HG02970 (cell line): ENCODE data around the gene EBF4.

Experiments
- ATAC-seq: cut with Tn5 transposase; IDR thresholded peaks from one replicate; pipeline ENCODE4 v1.9.1; 2021; ENCODE audit warnings: mild to moderate bottlenecking, moderate library complexity, moderate number of reproducible peaks; ENCODE audit not compliant: unreplicated experiment, low FRiP score

The EBF4 gene, protein sequence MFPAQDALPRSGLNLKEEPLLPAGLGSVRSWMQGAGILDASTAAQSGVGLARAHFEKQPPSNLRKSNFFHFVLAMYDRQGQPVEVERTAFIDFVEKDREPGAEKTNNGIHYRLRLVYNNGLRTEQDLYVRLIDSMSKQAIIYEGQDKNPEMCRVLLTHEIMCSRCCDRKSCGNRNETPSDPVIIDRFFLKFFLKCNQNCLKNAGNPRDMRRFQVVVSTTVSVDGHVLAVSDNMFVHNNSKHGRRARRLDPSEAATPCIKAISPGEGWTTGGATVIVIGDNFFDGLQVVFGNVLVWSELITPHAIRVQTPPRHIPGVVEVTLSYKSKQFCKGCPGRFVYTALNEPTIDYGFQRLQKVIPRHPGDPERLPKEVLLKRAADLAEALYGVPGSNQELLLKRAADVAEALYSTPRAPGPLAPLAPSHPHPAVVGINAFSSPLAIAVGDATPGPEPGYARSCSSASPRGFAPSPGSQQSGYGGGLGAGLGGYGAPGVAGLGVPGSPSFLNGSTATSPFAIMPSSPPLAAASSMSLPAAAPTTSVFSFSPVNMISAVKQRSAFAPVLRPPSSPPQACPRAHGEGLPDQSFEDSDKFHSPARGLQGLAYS

DNA sequence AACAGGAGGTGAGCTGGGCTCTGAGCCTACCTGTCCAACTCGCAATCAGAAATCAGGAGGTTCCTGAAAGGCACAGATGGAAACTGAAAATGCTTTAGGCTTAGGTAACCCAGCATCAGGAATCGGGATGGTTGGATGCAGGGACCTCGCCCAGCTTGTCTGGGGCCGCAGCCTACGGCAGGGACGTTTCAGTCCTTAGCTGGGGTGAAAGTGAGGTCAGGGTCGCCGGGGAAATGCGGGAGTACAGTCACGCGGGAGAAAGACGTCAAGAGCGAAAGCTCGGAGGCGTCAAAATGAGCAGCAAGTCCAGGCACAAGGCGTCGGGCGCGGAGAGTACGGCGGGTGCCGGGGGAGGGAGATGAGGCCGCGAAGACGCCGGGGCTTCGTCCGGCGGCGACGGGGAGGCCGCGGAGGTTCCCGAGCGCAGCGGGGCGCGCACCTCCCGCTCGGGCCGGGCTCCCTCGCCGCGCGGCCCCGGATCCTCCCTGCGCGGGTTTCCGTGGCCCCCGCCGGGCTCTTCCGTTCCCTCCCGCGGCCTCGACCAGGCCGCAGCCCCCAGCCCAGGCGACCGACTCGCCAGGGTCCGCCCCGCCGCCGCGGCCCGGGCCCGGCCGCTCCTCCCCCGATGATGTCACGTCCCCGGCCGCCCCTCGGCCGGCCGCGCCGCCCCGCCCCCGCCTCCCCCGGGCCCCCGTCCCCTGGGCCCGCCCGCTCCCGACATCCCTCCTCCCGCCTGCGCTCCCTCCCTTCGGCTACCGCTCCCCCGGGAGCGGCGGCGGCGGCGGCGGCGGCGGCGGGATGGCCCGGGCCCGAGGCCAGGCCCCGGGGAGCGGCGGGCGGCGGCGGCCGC, at the start of gene EBF4:
Gene EBF4 (plus strand): TSS at position 745 of the 850 bp plus-strand sequence. CDS start 866 bp downstream, outside the sequence.
- ATAC-seq, result no peak

DNA sequence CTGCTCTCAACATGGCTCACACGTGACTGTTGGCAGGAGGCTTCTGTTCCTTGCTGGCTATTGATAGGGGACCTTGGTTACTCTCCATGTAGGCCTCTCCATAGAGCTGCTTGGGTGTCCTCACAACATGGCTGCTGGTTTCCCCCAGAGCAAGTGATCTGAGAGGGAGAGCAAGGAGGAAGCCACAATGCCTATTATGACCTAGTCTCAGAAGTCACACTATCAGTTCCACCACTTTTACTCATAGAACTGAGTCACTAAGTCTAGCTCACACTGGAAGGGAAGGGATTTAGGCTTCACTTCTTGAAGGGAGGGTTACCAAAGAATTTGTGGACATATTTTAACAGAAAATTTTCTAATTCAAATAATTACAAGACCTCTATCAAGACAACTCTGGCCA, 48.9 kb upstream of the EBF4 start:
- no peak for ATAC-seq

DNA sequence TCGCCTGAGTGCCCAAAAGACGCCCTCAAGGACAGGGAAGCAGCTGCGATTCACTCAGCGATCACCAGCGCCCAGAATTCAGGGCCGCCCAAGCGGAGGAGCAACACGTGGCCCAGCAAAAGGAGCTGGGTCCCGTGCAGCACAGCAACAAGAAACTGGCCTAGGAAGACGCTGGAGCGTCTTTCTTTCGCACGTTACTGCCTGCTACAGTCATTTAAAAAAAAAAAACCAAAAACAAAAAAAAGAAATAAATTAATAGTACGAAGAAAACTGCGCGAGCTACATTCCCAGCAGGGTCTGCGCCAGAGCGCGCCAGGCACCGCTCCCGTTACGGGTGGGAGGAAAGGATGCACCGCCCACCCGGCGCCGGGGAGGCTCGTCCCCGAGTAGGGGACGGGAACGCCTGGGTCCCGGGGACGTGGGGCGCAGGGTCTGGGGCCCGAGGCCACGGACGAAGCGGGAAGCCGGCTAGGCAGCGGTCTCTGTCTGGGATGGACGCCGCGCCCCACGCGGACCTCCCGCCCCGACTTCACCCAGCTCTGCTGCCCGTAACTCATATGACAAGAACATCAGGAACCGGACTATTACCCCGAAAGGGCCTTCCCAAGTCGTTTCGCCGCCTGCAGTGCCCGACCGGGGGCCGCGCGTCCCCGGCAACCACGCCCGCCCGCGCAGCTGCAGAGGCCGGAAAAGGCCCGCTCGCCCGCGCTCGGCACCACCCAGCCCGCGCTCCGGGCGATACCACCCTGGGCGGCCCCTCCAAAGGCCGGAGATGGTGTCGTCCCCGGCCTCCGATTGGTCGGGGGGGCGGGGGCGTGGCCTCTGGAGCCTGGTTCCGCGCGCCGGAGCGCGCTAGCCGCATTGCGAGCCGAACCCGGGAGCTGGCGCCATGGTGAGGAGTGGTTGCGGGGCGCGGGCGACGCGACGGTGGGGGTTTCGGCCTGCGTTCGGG, 40.5 kb upstream of the EBF4 start, which contains the start of gene NOP56:
Gene NOP56 (plus strand): TSS at position 861 of the 952 bp plus-strand sequence. CDS start 29 bp downstream, at position 890.
- ATAC-seq, result peak; percentile 78

DNA sequence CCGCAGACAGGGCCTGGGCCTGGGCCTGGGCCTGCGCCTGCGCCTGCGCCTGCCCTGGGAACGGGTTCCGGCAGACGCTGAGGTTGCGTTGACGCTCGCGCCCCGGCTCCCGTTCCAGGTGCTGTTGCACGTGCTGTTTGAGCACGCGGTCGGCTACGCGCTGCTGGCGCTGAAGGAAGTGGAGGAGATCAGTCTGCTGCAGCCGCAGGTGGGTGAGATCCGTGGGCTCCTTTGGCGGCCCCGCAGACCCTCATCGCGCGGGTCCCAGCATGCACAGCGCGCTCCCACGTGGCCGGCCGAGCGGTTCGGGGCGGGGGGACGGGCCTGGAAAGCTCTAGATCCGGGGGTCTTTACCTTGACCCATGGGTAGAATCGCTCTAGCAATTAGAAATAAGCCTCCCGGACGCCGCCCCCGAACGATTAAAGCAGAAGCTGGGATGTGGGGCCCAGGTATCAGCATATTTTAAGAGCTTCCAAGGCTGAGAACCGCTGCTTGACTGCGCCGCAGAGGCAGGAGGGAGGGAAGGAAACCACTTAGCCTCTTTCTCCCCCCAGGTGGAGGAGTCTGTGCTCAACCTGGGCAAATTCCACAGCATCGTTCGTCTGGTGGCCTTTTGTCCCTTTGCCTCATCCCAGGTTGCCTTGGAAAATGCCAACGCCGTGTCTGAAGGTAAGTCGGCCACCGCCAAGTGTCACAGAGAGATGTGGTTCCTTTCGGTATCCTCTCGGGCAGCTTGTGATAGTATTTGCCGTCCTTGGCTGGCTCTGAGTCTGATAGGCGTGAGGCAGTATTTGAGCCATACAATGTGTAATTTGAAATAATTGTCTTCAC, 39.6 kb upstream of the EBF4 start:
- peak; percentile 35 for ATAC-seq

DNA sequence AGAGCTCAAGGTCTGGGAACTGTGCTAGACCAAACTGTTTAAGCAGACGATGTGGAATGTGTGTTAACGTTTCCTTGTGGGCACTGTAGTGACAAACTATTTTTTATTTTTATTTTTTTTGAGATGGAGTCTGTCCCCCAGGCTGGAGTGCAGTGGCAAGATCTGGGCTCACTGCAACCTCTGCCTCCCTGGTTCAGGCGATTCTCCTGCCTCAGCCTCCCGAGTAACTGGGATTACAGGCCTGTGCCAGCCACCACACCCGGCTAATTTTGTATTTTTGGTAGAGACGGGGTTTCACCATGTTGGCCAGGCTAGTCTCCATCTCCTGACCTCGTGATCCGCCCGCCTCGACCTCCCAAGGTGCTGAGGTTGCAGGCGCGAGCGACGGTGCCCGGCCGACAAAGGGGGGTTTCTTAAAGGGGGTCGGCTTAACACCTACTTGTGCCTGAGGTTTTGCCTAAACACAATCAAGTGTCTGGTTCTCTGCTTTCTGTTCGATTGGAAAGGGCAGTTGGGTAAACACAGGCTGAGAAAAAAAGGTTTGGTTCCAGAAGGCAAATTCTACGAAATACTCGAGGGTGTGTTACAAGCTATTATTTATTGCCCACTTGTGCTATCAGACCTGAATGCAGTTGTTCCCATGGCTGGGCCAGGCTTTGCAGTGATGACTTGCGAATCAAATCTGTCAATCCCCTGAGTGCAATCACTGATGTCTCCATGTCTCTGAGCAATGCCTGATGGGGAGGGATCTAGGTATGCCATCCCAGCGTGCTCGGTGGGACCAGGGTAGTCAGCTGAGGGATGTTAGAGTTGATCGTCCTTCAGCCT, 38.8 kb upstream of the EBF4 start:
- no peak for ATAC-seq

DNA sequence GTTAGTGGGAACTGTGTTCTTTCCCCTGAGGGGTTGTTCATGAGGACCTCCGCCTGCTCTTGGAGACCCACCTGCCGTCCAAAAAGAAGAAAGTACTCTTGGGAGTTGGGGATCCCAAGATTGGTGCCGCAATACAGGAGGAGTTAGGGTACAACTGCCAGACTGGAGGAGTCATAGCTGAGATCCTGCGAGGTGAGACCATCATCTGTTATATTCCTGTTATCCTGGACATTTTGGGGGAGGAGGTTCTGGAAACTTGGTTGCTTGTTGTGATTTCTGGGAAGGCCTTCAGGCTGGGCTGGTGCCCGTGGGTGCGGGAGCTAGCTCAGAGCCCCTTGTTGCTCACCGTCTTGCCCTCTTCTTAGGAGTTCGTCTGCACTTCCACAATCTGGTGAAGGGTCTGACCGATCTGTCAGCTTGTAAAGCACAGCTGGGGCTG, 38.2 kb upstream of the EBF4 start:
- ATAC-seq, result no peak

DNA sequence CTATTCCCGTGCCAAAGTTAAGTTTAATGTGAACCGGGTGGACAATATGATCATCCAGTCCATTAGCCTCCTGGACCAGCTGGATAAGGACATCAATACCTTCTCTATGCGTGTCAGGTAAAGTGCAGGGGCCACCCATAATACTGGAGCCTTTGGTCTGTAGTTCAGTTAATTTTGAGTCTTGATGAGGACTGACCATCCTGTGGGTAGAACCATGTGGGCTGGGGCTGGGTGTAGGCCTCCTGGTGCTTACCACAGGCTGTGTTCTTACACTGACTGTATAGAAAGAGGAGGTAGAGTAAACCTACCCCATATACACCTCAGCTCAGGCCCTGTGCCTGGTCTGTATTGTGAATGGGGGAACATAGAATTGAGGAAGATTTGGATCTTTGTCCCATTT, 37.7 kb upstream of the EBF4 start:
- ATAC-seq, result no peak

DNA sequence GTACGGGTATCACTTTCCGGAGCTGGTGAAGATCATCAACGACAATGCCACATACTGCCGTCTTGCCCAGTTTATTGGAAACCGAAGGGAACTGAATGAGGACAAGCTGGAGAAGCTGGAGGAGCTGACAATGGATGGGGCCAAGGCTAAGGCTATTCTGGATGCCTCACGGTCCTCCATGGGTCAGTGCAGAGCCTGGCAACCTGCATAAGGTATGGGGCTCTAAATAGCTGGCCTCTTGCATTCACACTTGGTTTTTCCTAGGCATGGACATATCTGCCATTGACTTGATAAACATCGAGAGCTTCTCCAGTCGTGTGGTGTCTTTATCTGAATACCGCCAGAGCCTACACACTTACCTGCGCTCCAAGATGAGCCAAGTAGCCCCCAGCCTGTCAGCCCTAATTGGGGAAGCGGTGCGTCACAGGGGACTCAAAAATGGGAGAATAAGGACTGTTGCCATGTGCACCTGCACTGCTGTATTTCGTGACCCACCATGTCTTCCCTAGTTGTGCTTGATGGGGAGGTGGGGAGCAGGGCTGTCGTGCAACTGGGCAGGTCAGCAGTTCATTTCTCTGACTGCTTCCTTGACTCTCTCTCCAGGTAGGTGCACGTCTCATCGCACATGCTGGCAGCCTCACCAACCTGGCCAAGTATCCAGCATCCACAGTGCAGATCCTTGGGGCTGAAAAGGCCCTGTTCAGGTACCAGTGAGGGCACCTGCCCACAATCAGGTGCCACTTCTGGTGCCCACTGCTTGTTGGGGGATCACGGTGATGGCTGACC, 37.1 kb upstream of the EBF4 start:
- no peak for ATAC-seq

DNA sequence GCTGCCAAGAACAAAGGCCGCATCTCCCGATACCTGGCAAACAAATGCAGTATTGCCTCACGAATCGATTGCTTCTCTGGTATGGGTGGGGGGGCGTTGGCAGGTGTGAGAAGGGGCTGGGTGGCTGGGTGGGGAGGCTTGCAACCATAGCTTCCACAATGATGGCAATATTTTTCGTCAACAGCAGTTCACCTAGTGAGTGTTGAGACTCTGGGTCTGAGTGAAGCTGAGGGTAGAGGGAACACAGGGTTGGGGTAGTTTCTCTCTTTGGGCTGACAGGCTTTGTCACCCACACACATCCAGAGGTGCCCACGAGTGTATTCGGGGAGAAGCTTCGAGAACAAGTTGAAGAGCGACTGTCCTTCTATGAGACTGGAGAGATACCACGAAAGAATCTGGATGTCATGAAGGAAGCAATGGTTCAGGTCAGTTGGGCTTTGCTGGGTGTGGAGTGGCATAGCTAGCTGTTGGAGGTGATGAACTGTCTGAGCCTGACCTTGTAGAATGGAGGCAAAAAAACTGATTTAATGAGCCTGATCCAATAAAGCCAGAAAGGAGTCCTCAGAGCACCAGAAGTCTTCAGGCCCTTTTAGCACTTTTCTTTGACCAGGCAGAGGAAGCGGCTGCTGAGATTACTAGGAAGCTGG, 36.0 kb upstream of the EBF4 start:
- ATAC-seq, result no peak

DNA sequence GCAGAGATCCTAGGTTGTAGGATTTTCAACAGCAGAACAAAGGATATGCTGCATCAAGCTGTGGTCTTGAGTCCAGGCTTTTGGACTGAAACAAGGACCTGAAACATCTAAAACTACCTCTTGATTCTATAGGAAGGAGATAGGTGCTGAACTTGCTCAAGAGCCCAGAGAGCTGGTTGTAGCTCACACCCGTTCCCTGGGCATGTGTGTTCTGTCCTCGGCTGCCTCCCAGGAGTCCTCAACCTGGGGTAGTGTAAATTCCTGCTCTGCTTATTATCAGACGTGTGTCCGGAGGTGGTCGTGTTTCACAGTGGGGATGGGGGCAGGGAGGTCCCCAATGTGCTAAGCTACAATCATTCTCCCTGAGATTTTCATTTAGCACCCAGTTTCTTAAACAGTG, 35.3 kb upstream of the EBF4 start:
- no peak for ATAC-seq

DNA sequence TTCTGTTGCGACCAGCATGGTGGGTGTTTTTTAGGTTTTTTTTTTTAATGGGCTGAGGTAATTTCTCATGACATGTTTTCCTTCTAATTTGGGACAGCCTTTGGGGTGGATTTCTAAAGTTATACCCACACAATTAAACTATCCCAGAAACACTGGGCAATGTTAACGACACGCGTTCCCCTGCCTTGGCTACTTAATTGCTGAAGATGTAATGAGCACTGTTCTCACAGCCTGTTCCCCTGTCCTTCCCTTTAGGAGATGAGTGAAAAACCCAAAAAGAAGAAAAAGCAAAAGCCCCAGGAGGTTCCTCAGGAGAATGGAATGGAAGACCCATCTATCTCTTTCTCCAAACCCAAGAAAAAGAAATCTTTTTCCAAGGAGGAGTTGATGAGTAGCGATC, 34.9 kb upstream of the EBF4 start:
- no peak for ATAC-seq

DNA sequence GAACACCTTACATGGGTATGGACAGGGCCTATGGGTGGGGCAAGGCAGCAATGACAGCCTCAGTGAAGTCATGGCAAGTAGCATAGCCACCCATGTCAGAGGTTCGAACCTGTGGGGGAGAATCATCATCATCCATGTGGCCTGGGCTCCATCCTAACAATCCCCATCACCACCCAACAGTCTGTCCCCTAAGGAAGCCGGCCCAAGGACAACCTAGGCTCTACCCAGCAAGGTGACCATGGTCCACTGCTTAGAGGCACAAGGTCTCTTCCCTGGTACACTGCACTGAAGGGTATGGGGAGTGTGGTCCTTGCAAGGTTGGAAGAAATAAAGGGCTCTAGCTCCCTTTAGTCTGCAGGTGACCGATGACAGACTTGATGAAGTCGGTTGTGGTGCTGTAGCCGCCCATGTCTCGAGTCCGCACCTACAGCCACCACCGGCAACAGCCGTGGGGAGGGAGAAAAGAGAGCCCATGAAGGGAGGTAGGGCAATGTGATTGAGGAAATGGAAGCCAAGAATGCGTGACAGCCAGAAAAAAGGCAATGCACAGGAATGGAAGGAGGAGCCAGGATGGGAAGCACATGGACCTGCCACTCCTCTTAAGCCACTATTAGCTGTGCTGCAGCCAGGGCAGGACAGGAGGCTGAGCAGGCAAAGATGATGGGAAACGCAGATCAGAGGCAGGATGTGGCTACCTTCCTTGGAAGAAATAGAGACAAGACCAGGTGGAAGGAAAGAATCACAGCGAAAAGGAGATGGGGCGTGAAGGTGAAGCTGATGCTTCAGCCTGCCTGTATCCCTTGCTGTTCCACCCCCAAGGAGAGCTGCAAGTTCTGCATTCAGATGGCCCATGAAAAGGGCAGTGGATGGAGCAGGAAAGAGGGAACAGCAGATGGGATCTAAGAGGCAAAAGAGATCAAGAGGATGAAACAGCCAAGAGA, 33.9 kb upstream of the EBF4 start:
- ATAC-seq, result no peak

DNA sequence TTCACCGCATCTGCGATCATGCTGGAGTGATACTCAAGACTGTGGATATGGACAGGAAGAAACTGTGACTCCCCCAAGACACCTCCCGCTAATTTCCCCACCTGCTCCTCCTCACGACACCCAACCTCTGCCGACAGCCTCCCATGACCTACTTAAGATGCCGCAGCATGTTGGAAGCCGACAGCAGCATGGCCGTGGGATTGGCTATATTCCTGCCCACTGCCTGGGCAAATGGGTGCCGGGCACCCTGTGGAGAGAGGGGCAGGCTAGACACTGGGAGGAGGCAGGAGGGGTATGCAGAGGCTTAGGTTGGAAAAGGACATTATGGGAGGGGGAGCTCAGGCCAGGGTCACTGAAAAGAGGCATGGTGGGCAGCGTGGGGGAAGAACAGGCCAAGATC, 33.0 kb upstream of the EBF4 start:
- ATAC-seq, result no peak

DNA sequence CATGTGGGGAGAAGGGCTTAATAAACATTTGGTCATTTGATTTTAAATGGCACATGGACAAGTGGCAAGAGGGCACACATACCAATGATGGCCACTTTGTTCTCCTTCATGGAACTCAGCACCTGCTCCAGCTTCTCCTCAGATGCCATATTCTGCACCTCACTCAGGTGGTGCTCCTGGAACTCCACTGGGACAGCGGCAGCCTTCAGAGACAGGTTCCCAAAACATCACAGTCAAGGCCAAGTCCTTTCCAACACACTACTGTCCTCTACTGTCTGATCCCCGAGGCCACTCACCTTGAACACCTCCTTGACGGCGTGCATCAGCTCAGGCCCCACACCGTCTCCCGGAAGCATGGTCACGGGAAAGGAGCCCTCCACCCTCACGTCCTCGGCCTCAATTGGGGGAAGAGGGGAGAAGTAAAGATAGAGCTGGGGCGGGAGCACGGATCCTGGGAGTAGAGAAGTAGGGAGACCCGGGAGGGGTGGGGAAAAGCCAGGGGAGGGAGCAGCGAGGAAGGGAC, 29.2 kb upstream of the EBF4 start:
- ATAC-seq, result no peak

DNA sequence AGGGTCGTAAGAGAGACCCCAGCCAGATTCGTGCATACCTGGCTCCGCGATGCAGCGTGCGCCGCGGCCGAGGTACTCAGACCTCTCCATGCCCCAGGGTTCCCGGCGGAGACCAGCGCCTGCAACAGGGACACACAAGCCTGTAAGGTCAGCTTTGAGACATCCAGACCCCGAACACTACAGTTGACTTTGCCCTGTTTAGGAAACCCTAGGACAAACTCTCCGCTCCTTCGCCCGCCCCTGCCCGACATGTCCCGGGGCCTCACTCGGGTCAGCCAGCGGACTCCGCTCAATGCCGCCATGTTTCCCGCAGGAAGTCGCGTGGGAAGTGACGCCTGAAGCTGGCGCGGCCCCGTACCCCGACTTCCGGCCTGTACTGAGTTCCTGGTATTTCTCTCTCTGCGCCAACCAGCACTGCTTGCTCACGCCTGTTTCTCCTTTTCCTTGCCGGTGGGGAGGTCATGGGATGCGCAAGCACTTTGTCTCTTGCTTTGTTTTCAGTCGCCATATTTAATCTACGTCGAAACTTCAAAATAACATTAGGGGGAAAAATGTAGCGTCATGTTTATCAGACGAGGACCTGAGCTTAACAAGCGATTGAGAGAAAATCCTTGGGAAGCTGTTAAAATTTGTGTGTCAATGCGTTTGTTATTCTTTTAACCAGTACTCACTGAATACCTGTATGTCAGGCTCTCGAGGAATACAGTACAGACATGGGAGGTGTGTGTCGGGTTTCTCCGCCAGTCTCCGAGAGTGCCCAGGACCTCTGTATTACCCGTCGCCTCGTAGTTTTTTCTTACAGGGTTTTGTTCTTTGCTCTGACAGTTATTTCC, 28.5 kb upstream of the EBF4 start, which contains the start of gene IDH3B:
Gene IDH3B (minus strand): TSS at position 330 of the 833 bp plus-strand sequence. CDS start 28 bp downstream, at position 302.
- peak; percentile 70 for ATAC-seq
